GM19328 (cell line): ENCODE measurements around the gene MAP1A.

ENCODE experiments used
- ATAC-seq: cut with Tn5 transposase; IDR thresholded peaks from one replicate; pipeline ENCODE4 v1.9.1; 2021; ENCODE audit warnings: mild to moderate bottlenecking, moderate library complexity; ENCODE audit not compliant: unreplicated experiment

MAP1A gene

DNA sequence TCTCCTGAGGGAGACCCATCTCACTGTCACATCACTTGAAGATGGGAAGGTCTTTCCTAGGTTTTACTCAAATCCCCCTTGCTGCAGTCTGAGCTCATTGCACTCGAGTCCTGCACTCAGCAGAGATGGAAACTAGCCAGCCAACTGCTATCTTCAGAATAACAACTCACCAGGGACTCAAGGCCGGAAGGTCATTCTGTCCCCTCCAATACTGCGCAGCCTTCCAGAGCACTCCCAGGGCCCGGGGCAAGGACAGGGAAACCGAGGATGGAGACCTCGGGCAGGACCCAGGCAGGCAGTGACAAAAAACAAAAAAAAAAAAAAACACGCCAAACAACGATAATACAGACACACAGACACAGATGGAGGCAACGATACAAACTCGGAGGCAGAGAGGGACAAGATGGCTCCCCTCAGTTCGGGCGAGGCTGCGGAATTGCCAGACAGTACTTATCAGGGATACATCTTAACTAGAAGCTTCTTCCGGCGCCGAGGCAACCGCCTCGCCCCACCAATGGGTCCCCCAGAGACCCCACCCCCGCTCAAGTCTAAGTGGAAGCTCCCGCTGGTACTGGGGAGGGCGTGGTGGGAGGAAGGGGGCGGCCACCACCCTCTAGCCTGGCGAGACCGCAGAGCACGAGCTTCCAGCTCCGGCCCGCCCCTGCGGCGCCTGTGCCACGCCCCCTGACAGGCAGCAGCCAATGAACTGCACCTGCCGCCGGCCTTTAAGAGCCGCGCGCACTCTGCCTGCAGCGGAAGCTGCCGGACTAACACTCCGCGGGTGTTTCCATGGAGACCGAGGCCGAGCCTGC is 7.0 kb upstream of the MAP1A start:
- ATAC-seq, result peak; percentile 98

DNA sequence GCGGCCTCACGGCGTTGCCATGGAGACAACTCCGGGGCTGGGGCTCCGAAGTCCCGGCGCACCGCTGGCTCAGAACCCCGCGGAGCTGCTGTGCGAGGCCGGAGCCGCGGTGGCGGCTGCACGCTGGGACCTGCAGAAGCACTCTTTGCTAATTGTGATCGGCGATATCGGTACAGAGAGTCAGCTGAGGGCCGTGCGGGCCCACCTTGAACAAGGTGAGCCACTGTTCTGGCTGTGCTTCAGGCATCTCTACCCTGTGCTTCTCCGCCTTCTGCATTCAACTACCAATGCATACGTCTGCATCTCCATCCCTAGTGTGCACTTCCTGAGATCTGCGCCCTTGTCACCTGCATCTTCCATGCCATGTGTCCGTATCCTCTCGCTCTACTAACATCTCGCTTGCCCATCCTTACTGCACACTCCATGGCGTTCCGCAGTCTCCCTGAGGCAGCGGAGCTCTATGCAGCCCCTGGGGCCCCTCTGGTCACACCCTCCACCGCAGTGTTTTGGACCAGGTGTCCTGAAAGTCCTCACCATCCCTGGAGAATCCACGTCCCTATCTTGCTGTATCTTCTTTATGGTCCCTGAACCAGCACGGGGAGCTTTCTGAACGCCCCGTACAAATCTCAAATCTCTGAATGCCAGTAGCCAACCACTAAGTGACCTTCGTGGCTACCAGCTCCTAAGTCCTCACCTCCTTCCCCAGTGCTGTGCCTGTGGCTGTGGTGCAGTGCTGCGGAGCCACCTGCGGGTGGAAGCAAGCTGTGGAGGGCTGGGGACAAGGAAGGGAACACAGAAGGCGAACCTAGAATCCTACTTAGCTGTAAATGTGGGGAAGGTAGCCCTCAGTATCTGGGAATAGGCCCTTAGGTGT is 6.2 kb upstream of the MAP1A start:
- no peak for ATAC-seq

DNA sequence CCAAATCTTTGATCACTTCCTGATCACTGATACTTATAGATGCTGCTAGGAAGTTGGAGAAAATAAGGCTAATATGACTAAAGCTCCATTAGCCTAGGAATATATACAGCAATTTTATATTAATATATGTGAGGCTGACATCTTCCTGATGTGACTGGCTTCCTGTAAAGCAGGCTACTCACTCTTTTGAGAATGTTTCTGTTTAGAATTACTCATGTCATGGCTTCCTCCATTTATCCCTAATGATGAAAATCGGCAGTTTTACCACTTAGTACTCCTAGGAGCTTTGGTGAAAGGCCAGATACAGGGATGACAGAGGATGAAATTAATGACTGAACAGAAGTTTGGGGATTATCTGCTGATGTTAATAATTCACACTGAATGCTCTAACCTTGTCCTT is 3.9 kb upstream of the MAP1A start:
- no peak for ATAC-seq

DNA sequence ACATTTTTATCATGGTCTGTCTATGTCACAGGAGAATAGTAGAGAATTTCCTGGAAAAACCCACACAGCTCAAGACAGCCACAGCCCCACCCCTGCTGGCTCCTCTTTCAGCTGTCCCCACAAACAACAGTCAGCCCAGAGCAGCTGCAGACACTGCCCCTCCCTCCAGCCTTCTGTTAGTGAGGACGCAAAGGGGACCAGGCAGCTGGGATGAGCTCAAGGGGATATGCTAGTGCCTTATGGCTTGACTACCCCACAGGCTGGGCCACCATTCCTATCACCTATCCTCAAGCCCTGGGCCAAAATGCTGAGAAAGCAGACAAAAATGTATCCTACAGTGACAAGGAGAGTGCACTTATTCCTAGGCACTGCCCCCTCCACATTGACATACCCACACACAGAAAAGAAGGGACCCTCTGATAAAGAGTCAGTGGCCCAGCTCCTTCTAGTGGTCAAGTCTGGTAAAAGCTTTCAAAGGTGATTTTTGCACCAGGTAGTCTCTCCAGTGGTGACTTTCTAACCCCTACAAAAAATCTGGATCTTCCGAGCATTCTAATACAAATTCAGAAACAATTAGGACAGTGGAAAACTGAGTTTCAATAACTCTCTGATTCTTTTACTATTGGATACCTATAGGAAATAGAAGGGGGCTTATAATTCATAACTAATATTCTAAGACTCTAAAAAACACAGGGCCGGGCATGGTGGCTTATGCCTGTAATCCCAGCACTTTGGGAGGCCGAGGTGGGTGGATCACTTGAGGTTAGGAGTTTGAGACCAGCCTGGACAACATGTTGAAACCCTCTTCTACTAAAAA is 3.0 kb upstream of the MAP1A start:
- ATAC-seq, result no peak

DNA sequence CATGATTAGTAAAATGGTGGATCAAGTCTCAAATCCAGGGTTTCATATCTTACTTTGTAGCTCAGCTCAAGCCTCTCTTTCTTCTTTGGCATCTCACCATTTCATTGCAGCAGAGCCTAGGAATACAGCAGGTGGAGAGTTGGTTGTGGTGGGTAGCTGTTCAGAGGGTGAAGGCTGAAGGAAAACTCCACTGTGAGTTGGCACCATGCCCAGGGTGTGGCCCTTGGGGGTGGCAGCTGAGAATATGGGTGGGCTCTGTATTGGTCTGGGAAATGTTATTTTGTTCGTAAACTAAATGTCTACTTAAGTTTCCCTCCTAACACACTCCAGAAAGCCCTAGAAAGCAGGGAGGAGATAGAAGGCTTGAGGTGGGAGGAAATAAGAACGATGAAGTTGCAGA is 1.7 kb upstream of the MAP1A start:
- ATAC-seq, result no peak

DNA sequence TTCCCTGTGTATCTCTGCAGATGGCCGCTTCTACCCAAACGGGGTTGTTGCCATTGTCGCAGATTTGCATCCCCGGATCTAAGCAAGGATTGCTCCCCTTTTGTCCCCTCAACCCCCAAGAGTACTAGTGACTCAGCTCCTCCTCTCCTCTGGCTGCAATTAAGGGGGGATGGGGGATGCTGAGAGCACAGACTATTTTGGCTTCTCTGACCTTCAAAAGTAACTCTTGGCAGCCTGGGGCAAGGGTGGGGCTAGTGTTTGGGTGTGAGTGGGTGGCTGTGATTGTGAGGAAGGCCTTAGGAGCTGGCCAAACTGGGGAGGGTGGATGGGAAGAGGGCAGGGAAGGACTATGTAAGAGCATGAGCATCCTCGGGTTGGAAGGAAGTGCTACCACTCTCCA is 1.2 kb upstream of the MAP1A start:
- ATAC-seq, result no peak

DNA sequence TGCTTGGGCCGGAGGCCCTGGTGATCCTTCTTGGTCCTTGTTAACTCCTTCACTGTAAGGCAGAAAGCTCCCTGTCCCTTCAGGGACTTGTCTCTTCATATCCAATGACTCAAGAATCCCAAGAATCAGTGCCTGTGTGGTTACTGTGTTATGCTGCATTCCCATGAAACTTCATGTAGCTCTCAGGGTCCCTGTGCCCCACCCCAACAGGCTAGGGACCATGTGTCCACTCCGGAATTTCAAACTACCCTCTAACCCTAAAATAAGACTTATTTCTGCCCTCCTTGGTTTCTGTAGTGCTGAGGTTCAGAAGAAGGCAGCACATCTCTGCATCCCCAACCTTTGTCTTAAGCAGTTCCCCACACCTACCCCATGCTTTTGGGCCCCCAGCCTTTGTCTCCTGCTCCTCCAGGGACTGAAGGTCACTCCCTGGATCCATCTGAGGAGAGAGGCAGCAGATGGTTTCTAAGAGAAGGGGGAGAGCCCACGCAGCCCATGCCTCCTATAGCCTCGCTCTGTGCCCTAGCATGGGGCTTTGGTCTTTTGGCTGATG is 531 bp upstream of the MAP1A start:
- ATAC-seq, result no peak

DNA sequence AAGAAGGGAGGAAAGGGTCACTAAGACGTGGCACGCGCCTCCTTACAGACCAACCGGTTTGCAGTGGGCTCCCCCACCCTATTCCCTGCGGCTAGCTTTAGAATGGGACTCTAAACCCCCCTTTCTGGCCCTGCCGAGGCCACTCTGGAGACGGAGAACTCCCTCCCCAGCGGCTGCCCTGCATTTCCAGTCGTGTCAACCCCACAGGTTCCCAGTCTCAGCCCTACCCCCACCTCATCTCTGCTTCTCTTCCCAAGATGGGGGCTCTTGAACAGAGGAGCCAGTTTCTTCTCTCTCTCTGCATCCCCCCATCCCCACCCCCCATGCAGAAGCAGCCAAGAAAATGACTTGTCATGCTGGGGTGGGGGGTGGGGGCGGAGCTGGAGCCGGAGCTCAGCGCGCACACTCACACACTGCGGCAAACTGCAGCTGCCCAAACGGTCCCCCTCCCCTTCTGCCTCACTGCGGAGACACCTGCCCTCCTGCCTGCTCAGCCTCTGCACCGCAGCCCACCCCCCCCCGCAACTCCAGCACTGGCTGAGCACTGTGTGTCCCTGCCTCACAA is 871 bp downstream of the MAP1A start:
- ATAC-seq, result no peak

DNA sequence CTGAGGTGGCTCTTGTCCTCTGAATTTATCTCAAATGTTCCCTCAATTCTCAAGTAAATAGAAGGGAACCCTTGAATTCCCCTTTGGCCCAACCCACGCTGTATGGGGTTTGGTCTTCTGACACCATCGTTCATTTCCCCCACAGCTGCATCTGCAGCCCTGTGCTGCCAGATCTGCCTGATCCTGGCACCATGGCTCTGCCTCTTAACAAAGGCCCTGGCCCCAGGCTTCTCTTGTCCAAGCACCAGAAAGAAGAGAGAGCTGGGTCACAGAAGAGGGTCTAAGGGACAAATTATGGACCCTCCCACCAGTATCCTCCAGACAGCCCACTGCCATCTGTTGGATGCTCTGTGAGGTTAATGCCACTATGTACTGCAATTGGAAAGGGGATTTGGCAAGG is 1.8 kb downstream of the MAP1A start:
- ATAC-seq, result no peak

DNA sequence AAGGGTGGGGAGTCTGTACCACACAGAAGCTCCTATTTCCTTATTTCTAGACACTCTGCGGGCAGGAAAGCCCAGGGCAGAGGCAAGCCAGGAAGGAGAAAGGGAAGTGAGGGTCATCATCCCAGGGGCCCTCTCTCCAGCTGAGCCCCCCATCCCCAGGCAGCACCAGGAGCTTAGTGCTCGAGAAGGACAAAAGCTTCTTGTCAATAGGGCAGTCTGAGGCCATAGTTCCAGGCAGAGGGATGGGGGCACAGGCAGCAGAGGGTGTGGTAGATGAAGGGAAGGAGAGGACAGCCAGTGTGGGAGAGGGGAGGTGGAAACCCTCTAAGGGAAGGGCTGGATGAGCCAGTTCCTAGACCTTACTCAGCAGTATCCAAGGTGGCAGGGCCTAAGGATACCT is 2.7 kb downstream of the MAP1A start:
- ATAC-seq, result no peak

DNA sequence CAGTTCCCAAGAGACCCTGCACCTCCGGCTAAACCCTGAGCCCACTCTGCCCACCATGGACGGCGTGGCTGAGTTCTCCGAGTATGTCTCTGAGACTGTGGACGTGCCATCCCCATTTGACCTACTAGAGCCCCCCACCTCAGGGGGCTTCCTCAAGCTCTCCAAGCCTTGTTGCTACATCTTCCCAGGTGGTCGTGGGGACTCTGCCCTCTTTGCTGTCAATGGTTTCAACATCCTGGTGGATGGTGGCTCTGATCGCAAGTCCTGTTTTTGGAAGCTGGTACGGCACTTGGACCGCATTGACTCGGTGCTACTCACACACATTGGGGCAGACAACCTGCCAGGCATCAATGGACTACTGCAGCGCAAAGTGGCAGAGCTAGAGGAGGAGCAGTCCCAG is 4.0 kb downstream of the MAP1A start:
- ATAC-seq, result no peak

DNA sequence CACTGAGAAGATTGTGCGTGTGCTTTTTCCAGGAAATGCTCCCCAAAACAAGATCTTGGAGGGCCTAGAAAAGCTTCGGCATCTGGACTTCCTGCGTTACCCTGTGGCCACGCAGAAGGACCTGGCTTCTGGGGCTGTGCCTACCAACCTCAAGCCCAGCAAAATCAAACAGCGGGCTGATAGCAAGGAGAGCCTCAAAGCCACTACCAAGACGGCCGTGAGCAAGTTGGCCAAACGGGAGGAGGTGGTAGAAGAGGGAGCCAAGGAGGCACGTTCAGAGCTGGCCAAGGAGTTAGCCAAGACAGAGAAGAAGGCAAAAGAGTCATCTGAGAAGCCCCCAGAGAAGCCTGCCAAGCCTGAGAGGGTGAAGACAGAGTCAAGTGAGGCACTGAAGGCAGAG is 4.8 kb downstream of the MAP1A start:
- ATAC-seq, result no peak

DNA sequence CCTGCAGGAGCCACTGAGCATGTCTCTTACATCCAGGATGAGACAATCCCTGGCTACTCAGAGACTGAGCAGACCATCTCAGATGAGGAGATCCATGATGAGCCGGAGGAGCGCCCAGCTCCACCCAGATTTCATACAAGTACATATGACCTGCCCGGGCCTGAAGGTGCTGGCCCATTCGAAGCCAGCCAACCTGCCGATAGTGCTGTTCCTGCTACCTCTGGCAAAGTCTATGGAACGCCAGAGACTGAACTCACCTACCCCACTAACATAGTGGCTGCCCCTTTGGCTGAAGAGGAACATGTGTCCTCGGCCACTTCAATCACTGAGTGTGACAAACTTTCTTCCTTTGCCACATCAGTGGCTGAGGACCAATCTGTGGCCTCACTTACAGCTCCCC is 6.2 kb downstream of the MAP1A start:
- no peak for ATAC-seq

DNA sequence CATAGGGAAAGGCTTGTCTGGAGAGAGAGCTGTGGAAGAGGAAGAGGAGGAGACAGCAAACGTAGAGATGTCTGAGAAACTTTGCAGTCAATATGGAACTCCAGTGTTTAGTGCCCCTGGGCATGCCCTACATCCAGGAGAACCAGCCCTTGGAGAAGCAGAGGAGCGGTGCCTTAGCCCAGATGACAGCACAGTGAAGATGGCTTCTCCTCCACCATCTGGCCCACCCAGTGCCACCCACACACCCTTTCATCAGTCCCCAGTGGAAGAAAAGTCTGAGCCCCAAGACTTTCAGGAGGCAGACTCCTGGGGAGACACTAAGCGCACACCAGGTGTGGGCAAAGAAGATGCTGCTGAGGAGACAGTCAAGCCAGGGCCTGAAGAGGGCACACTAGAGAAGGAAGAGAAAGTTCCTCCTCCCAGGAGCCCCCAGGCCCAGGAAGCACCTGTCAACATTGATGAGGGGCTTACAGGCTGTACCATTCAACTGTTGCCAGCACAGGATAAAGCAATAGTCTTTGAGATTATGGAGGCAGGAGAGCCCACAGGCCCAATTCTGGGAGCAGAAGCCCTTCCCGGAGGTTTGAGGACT is 6.9 kb downstream of the MAP1A start:
- ATAC-seq, result no peak

DNA sequence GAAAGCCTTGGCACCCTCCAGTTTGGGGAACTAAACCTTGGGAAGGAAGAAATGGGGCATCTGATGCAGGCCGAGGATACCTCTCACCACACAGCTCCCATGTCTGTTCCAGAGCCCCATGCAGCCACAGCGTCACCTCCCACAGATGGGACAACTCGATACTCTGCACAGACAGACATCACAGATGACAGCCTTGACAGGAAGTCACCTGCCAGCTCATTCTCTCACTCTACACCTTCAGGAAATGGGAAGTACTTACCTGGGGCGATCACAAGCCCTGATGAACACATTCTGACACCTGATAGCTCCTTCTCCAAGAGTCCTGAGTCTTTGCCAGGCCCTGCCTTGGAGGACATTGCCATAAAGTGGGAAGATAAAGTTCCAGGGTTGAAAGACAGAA is 7.7 kb downstream of the MAP1A start:
- ATAC-seq, result no peak

DNA sequence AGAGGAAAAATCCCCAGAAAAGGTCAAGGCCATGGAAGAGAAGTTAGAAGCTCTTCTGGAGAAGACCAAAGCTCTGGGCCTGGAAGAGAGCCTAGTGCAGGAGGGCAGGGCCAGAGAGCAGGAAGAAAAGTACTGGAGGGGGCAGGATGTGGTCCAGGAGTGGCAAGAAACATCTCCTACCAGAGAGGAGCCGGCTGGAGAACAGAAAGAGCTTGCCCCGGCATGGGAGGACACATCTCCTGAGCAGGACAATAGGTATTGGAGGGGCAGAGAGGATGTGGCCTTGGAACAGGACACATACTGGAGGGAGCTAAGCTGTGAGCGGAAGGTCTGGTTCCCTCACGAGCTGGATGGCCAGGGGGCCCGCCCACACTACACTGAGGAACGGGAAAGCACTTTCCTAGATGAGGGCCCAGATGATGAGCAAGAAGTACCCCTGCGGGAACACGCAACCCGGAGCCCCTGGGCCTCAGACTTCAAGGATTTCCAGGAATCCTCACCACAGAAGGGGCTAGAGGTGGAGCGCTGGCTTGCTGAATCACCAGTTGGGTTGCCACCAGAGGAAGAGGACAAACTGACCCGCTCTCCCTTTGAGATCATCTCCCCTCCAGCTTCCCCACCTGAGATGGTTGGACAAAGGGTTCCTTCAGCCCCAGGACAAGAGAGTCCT is 9.0 kb downstream of the MAP1A start:
- ATAC-seq, result no peak

DNA sequence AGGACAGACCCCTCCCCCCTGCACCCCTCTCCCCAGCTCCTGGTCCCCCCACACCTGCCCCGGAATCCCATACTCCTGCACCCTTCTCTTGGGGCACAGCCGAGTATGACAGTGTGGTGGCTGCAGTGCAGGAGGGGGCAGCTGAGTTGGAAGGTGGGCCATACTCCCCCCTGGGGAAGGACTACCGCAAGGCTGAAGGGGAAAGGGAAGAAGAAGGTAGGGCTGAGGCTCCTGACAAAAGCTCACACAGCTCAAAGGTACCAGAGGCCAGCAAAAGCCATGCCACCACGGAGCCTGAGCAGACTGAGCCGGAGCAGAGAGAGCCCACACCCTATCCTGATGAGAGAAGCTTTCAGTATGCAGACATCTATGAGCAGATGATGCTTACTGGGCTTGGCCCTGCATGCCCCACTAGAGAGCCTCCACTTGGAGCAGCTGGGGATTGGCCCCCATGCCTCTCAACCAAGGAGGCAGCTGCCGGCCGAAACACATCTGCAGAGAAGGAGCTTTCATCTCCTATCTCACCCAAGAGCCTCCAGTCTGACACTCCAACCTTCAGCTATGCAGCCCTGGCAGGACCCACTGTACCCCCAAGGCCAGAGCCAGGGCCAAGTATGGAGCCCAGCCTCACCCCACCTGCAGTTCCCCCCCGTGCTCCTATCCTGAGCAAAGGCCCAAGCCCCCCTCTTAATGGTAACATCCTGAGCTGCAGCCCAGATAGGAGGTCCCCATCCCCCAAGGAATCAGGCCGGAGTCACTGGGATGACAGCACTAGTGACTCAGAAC is 9.8 kb downstream of the MAP1A start:
- no peak for ATAC-seq

DNA sequence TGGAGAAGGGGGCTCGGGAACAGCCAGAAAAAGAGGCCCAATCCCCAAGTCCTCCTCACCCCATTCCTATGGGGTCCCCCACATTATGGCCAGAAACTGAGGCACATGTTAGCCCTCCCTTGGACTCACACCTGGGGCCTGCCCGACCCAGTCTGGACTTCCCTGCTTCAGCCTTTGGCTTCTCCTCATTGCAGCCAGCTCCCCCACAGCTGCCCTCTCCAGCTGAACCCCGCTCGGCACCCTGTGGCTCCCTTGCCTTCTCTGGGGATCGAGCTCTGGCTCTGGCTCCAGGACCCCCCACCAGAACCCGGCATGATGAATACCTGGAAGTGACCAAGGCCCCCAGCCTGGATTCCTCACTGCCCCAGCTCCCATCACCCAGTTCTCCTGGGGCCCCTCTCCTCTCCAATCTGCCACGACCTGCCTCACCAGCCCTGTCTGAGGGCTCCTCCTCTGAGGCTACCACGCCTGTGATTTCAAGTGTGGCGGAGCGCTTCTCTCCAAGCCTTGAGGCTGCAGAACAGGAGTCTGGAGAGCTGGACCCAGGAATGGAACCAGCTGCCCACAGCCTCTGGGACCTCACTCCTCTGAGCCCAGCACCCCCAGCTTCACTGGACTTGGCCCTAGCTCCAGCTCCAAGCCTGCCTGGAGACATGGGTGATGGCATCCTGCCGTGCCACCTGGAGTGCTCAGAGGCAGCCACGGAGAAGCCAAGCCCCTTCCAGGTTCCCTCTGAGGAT is 10.6 kb downstream of the MAP1A start:
- ATAC-seq, result no peak
